H1 (cell line): ENCODE results near the gene RALGDS.

Experiments used
- BACH1 ChIP-seq: IDR thresholded peaks from 2 replicates; pipeline ENCODE4 v1.6.1; 2012; ENCODE audit warnings: low read length, improper control_type of control experiment
- EGR1 ChIP-seq: IDR thresholded peaks from 2 replicates; pipeline ENCODE4 v1.6.1; 2011; ENCODE audit warnings: low read depth, low read length, borderline replicate concordance
- EZH2 ChIP-seq: fragments of 200-600 bp; sonication (generic); IDR thresholded peaks from 2 replicates; pipeline ENCODE4 v1.7.1; 2012; ENCODE audit warnings: low read depth, mild to moderate bottlenecking, moderate library complexity, low read length, inconsistent platforms; ENCODE audit not compliant: severe bottlenecking
- HDAC2 ChIP-seq, 2 experiments: fragments of 300-600 bp in 1 of 2; sonication (generic) in 1 of 2; IDR thresholded peaks; 2 replicates each; pipeline ENCODE4 v1.6.1; 2011 to 2012; ENCODE audit warnings: low read depth in 2 of 2, low read length in 2 of 2, mild to moderate bottlenecking in 2 of 2, moderate library complexity in 2 of 2, borderline replicate concordance in 1 of 2, inconsistent platforms in 1 of 2
- POLR2A ChIP-seq, 2 experiments: IDR thresholded peaks; 1 replicate in 1 of 2; 2 replicates in 1 of 2; pipeline ENCODE4 v1.6.1; 2011; ENCODE audit warnings: low read depth in 2 of 2, low read length in 2 of 2, mild to moderate bottlenecking in 2 of 2; ENCODE audit errors: control extremely low read depth in 1 of 2
- POLR2AphosphoS5 ChIP-seq: IDR thresholded peaks from 2 replicates; pipeline ENCODE4 v1.6.1; 2011; ENCODE audit warnings: low read depth, low read length
- RAD21 ChIP-seq, 2 experiments: IDR thresholded peaks in 1 of 2; conservative IDR thresholded peaks in 1 of 2; 2 replicates each; pipeline ENCODE4 v1.6.1; 2011; ENCODE audit warnings: low read depth in 2 of 2, low read length in 2 of 2, improper control_type of control experiment in 1 of 2, inconsistent platforms in 1 of 2, mild to moderate bottlenecking in 1 of 2, moderate library complexity in 1 of 2
- SIN3A ChIP-seq, 2 experiments: IDR thresholded peaks in 1 of 2; conservative IDR thresholded peaks in 1 of 2; 2 replicates each; pipeline ENCODE4 v1.6.1; 2011 to 2012; ENCODE audit warnings: low read length in 2 of 2, improper control_type of control experiment in 1 of 2, low read depth in 1 of 2, mild to moderate bottlenecking in 1 of 2
- SP1 ChIP-seq: IDR thresholded peaks from 2 replicates; pipeline ENCODE4 v1.6.1; 2011; ENCODE audit warnings: low read depth, low read length
- SRF ChIP-seq: IDR thresholded peaks from 2 replicates; pipeline ENCODE4 v1.6.1; 2011; ENCODE audit warnings: mild to moderate bottlenecking, low read depth, low read length, moderate library complexity
- TAF1 ChIP-seq: IDR thresholded peaks from 2 replicates; pipeline ENCODE4 v1.6.1; 2011; ENCODE audit warnings: mild to moderate bottlenecking, low read depth, low read length
- TEAD4 ChIP-seq: IDR thresholded peaks from 2 replicates; pipeline ENCODE4 v1.6.1; 2012; ENCODE audit warnings: low read depth, low read length, inconsistent platforms, mixed read lengths
- TF ChIP-seq, protein P1 (sequence below), 3 experiments: IDR thresholded peaks; 1 replicate in 2 of 3; 2 replicates in 1 of 3; pipeline versions ENCODE4 v1.5.1 to v1.6.1; 2011; ENCODE audit warnings: low read length in 3 of 3, mild to moderate bottlenecking in 3 of 3, inconsistent platforms in 2 of 3, low read depth in 1 of 3, moderate library complexity in 1 of 3; ENCODE audit not compliant: insufficient read depth in 1 of 3; ENCODE audit errors: control extremely low read depth in 1 of 3

DNA sequence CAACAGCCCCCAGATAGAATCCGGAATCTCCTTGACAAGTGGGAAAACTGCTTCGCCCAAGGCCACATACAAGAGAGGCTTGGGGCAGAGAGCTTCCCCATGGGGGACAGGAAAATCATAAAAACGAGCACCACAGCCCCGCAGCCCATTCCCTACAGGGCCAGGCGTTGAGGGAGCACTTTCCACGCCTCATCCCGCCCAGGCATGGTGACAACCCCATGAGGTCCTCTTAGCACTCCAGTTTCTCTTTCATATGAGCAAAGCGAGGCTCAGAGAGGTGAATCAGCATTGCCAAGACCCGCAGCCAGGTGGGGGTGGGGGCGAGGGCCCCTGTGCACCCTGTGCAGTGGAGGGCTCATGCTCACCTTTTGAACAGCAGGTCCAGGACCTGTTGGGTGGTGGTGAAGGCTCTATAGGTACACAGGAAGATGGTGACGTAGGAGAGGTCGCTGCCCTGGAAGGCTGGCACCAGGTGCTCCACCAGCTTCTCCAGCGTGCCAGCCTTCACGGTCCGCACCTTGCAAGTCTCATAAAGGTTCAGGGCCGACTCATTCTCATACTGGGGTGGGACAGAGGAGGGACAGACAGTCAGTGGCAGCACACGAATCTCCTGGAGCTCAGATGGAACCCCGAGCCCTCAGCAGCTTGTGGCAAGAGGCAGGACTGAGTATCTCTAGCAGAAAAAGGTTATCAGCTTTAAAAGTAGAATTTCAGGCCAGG, 10.9 kb downstream of the RALGDS start:
- no peak for TF ChIP-seq SIN3A (conservative IDR thresholded peaks at IDR 0.05 in 1 of 2, IDR thresholded peaks at IDR 0.05 in 1 of 2; ENCODE audit: low read depth in 1 of 2, low read length in 2 of 2)
- no peak for TF ChIP-seq TAF1
- TF ChIP-seq TEAD4 = no peak
- TF ChIP-seq POLR2AphosphoS5 = no peak
- TF ChIP-seq, protein P1, sequence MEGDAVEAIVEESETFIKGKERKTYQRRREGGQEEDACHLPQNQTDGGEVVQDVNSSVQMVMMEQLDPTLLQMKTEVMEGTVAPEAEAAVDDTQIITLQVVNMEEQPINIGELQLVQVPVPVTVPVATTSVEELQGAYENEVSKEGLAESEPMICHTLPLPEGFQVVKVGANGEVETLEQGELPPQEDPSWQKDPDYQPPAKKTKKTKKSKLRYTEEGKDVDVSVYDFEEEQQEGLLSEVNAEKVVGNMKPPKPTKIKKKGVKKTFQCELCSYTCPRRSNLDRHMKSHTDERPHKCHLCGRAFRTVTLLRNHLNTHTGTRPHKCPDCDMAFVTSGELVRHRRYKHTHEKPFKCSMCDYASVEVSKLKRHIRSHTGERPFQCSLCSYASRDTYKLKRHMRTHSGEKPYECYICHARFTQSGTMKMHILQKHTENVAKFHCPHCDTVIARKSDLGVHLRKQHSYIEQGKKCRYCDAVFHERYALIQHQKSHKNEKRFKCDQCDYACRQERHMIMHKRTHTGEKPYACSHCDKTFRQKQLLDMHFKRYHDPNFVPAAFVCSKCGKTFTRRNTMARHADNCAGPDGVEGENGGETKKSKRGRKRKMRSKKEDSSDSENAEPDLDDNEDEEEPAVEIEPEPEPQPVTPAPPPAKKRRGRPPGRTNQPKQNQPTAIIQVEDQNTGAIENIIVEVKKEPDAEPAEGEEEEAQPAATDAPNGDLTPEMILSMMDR (IDR thresholded peaks at IDR 0.05; ENCODE audit: control extremely low read depth in 1 of 3, insufficient read depth in 1 of 3, low read depth in 1 of 3, low read length in 3 of 3) = no peak
- no peak for TF ChIP-seq POLR2A (IDR thresholded peaks at IDR 0.05; ENCODE audit: control extremely low read depth in 1 of 2, low read depth in 2 of 2, low read length in 2 of 2)
- no peak for TF ChIP-seq EGR1
- no peak for TF ChIP-seq RAD21 (IDR thresholded peaks at IDR 0.05 in 1 of 2, conservative IDR thresholded peaks at IDR 0.05 in 1 of 2; ENCODE audit: low read depth in 2 of 2, low read length in 2 of 2)
- TF ChIP-seq SRF = no peak
- no peak for TF ChIP-seq BACH1
- TF ChIP-seq HDAC2 (IDR thresholded peaks at IDR 0.05; ENCODE audit: borderline replicate concordance in 1 of 2, low read depth in 2 of 2, low read length in 2 of 2) = no peak
- no peak for TF ChIP-seq SP1
- TF ChIP-seq EZH2 = no peak
